Aorta (tissue), 5 donors: ENCODE data around the gene AHRR. TPM values are rescaled to one million over a fixed set of nuclear protein-coding genes. Genes with fewer than 3 reads are reported as not detected.
"Not testable (repeated sequence)": the region's sequence is repeated elsewhere in the genome, so short reads cannot be mapped to it uniquely, and the experiment has no call there.

Source experiments
- ATAC-seq: fragments of 200-7000 bp; cut with Tn5 transposase; one replicate; pipeline ENCODE4 v1.9.1; 2022; ENCODE audit warnings: moderate library complexity; ENCODE audit not compliant: low FRiP score
- DNase-seq, 2 donors: peaks; one replicate each; pipeline ENCODE4 v3.0.0-alpha.2; 2020
- H3K27ac ChIP-seq, 2 donors: one replicate each; pipeline ENCODE4 v1.5.1; 2013; ENCODE audit warnings: low read length in 2 of 2, mild to moderate bottlenecking in 2 of 2, moderate library complexity in 2 of 2, control low read depth in 1 of 2, inconsistent platforms in 1 of 2, low read depth in 1 of 2
- H3K27me3 ChIP-seq, 2 donors: one replicate each; pipeline ENCODE4 v1.6.1; 2013; ENCODE audit warnings: control low read depth in 1 of 2, low read length in 1 of 2, mild to moderate bottlenecking in 1 of 2, moderate library complexity in 1 of 2; ENCODE audit not compliant: insufficient read depth in 2 of 2, control insufficient read depth in 1 of 2
- H3K36me3 ChIP-seq, 2 donors: one replicate each; pipeline ENCODE4 v1.6.1; 2013; ENCODE audit warnings: control low read depth in 1 of 2, low read length in 1 of 2, mild to moderate bottlenecking in 1 of 2; ENCODE audit not compliant: insufficient read depth in 2 of 2, control insufficient read depth in 1 of 2
- H3K4me1 ChIP-seq, 2 donors: one replicate each; pipeline ENCODE4 v1.6.1; 2013; ENCODE audit warnings: low read length in 2 of 2, control low read depth in 1 of 2, mild to moderate bottlenecking in 1 of 2, moderate library complexity in 1 of 2; ENCODE audit not compliant: insufficient read depth in 2 of 2, control insufficient read depth in 1 of 2
- H3K4me3 ChIP-seq, 2 donors: one replicate each; pipeline ENCODE4 v1.5.1; 2013; ENCODE audit warnings: low read length in 2 of 2, control low read depth in 1 of 2, mild to moderate bottlenecking in 1 of 2
- H3K9me3 ChIP-seq: one replicate; pipeline ENCODE4 v1.6.1; 2013; ENCODE audit warnings: mild to moderate bottlenecking, low read length; ENCODE audit not compliant: control insufficient read depth
- WGBS, 2 donors: extraction: QIAGEN DNeasy Blood & Tissue Kit; methylation state at CpG; one replicate each; pipeline ENCODE4 v1.1.7; 2013; 5-methylcytosine and 5-hydroxymethylcytosine counted together
- intact Hi-C, 2 donors: fragments of 100-400 bp; cut with DNase I; formaldehyde crosslinking; loops; one replicate each; pipeline versions ENCODE4 v1.14.2 to v1.15.0; 2022
- polyA plus RNA-seq, 2 donors: library from polyadenylated mRNA; stranded (reverse); fragments of 200-250 nt; gene quantifications; one replicate each; pipeline ENCODE4 v1.2.3, GENCODE V29; 2013
- total RNA-seq, 2 donors: library from RNA; stranded (reverse); fragmentation: NEBNext Ultra II Directional; extraction: Animal tissue kit (Norgen Biotek cat#: 25700); gene quantifications; one replicate each; pipeline ENCODE4 v1.2.1, GENCODE V29; 2021
- donor health status: healthy with polysubstance abuse.
- donor health status: Bipolar disorder and iron deficiency.
- donor health status: DM: no; HTN: no; CAD: no.
- donor health status: DM: no; HTN: no; CAD: no.
- donor health status: DM: yes; HTN: yes; CAD: no.

AHRR gene
- total and polyA plus RNA-seq, 4 donors = 0.13 to 3.8 (median 1.7) TPM

DNA sequence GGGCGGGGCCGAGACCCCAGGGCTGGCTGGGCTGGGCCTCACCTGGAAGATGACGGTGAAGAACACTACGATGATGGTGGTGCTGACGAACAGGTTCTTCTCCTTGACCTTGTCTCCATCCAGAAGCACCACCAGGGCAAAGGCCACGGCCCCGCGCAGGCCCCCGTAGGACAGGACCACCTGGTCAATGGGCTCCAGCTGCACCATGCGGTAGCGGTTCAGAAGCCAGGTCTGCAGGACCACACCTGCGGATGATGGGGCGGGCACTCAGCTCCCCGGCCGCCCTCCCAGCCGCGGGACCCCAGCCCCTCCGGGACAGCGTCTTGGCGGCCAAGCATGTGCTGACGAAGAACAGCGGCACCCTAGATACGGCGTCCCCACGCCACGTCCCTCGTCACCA, 161.0 kb downstream of the AHRR start:
- H3K27me3 ChIP-seq = no peaks in the 10 kb centered on the region
- intact Hi-C loops = no loop called here

DNA sequence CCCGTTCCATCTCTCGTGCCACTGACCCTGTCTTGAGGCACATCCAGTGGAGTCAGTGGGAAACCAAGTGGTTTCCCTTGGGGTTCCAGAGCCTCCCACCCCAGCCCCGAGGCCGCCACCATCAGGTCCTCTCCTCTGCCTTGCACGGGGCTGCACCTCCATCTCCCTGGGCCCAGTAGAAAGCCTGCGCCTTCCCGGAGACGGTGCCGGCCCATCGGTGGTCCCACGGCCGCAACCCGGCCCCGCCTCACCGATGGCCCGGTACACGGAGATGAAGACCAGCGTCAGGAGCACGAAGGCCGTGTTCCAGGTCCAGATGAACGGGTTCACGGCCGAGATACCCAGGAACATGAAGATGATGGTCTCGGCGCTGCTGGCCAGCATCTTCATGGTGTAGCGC, 161.5 kb downstream of the AHRR start:
- DNase-seq = no peak
- intact Hi-C loops = no loop called here
- Histone ChIP-seq H3K4me1 (no peaks in the 10 kb centered on the region), H3K4me3 (no peak overlapping the region), H3K27ac (no peak overlapping the region), H3K36me3 (no peaks in the 10 kb centered on the region), H3K27me3 (no peaks in the 10 kb centered on the region), H3K9me3 (no peaks in the 10 kb centered on the region)
- no peak for ATAC-seq
- WGBS, 2 donors = 92% methylated on average over 26 of the region's 26 CpGs

More for the DNA sequence above, 161.0 kb downstream of the AHRR start:
- Histone ChIP-seq H3K4me3 (no peak overlapping the region), H3K36me3 (no peaks in the 10 kb centered on the region), H3K27ac (no peak overlapping the region), H3K4me1 (no peaks in the 10 kb centered on the region), H3K9me3 (no peaks in the 10 kb centered on the region)
- DNase-seq (no peak), ATAC-seq (no peak)
- WGBS, 2 donors = 92 to 94% methylated on average over 27 of the region's 27 CpGs

DNA sequence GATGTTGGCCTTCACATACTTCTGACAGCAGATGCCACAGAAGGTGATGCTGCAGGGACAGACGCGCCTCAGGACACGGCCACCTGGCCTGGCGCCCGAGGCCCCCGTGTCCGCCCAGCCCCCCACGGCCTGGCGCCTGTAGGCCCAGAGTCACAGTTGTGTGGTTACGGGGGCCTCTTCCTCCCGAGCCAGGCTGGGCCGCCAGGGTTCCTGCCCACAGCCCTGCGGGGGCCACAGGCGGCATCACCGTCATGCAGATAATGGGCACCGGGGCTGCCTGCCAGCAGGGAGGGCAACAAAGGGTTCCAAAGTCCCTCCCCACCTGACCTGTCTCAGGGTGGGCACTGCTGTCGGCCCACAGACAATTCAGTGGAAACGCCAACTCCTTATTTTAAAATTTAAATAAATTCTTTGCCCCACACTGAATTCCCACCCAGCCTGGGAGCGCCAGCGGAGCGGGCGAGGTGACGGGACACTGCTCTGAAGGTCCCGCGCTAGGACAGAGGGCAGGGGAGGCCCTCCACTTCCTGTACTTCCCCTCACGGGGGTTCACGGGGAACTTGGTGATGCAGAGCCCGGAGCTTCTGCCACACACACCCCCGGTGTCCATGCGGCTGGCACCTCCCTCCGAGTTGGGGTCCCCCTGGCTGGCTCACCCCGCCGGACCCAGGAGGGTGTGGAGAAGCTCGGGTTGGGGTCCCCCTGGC, 162.1 kb downstream of the AHRR start:
- WGBS, 2 donors = 87 to 88% methylated on average over 33 to 34 of the region's 34 CpGs
- Histone ChIP-seq H3K36me3 (no peaks in the 10 kb centered on the region), H3K4me3 (no peak overlapping the region), H3K27me3 (no peaks in the 10 kb centered on the region), H3K27ac (no peak overlapping the region), H3K4me1 (no peaks in the 10 kb centered on the region), H3K9me3 (no peaks in the 10 kb centered on the region)
- ATAC-seq (no peak), DNase-seq (no peak)
- intact Hi-C loops = no loop called here

DNA sequence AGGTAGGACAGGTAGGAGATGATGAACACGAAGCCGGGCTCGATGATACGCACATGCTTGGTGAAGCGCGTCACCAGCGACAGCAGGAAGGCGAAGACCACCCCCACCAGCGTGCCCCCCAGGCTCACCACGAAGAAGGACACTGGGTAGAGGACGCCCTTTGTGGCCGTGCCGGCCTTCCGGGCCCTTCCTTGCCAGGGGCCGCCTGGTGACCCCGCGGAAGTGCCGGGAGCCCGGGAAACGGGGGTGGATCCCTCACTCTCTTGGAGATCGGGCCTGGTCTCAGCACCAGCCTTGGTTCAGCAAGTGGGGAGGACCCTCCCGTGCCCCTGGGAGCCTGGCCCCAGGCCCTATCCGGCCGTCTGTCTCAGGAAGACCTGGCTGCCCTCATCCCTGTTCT, 163.0 kb downstream of the AHRR start:
- H3K4me3 ChIP-seq = no peak overlapping the region
- DNase-seq (no peak), ATAC-seq (no peak)
- no peaks in the 10 kb centered on the region for H3K4me1 ChIP-seq
- H3K9me3 ChIP-seq = no peaks in the 10 kb centered on the region
- no peaks in the 10 kb centered on the region for H3K36me3 ChIP-seq
- no peaks in the 10 kb centered on the region for H3K27me3 ChIP-seq
- no peak overlapping the region for H3K27ac ChIP-seq
- intact Hi-C loops = no loop called here
- 90 to 91% methylated on average over 24 of the region's 24 CpGs for WGBS, 2 donors

DNA sequence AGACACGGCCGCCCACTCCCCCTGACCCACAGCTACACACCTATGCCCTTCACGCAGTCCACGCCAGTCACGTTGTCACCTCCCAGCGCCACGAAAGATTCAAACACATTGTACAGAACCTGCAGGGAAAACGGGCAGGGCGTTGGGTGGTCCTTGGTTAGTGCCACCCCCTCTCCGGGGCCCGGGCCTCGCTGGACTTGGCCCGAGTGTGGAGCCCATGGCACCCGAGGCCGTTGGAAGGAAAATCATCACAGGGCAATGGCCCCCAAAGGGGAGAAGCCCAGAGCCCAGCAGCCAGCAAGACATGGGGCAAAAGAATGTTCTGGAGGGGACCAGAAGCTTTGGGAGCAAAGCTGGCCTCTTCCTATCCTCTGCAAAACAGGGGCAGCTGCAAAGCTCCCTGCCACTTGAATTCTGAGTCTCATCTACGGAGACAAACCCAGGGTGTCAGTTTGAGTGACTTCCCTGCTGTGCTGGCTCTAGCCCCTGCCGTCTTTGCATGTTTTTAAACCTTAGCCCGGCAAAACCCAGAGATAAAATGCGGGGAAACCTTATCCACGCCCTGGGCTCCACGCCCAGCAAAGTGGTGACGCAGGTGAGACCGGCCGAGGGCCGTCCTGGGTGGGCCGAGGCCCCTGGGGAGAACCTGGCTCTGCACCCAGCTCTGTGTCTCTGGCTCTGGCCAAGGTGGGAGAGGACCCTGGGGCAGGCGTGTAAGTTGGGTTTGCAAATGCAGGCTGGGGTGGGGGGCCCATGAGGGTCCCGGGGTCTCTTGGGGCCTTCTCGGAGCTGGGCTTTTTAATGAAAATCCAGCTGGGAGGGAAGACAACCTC, 163.8 kb downstream of the AHRR start:
- ATAC-seq (no peak), DNase-seq (no peak)
- no peak overlapping the region for H3K27ac ChIP-seq
- H3K27me3 ChIP-seq = no peaks in the 10 kb centered on the region
- no peak overlapping the region for H3K4me3 ChIP-seq
- H3K4me1 ChIP-seq = no peaks in the 10 kb centered on the region
- 65% methylated on average over 29 of the region's 29 CpGs for WGBS, 2 donors
- intact Hi-C loops = no loop called here
- H3K9me3 ChIP-seq = no peaks in the 10 kb centered on the region
- H3K36me3 ChIP-seq = no peaks in the 10 kb centered on the region

DNA sequence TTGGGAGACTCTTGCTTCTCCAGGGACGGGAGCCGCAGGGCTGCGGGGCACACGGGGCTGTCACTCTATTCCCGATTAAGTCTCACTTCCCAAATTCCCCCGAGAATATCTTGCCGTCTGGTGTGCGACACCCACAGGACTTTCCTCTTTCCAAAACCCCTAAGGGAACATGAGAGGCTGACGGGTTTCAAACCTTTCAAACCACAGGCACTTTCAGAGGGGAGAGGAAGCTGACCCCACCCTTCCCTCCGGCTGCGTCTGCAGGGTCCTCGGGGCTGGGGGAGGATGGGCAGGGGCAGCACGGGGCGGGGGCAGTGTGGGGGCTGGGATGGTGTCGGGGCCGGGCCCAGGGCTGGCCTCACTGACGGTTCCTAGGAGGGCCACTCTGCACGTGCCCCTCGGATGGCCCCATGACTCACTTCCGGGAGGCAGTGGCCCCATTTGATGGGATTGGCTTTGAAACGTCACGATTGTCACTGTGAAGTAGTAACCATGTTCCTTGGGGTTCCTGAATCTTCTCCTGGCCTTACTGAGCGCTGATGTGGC, 164.5 kb downstream of the AHRR start:
- no peaks in the 10 kb centered on the region for H3K27me3 ChIP-seq
- WGBS, 2 donors = 40 to 41% methylated on average over 23 of the region's 23 CpGs

DNA sequence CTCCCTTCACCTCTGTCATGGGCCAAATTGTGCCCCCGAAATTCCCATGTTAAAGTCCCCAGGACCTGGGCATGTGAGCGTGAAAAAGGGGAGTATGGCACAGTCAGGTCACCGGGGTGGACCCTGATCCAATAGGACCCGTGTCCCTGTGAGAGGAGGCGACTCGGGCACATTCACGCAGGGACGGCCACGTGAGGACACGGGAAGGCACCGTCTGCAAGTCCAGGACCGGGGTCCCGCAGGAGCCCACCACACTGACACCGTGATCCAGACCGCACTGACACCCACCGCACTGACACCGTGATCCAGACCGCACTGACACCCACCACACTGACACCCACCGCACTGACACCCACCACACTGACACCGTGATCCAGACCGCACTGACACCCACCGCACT, 165.1 kb downstream of the AHRR start:
- DNase-seq, H3K9me3 ChIP-seq, H3K36me3 ChIP-seq, H3K4me3 ChIP-seq, H3K27me3 ChIP-seq, H3K27ac ChIP-seq, H3K4me1 ChIP-seq, ATAC-seq, intact Hi-C loops: not testable (repeated sequence)
- WGBS, 2 donors = 86 to 90% methylated on average over 15 to 18 of the region's 22 CpGs

More for the DNA sequence above, 164.5 kb downstream of the AHRR start:
- Histone ChIP-seq H3K9me3 (no peaks in the 10 kb centered on the region), H3K4me3 (no peak overlapping the region), H3K27ac (no peak overlapping the region), H3K36me3 (no peaks in the 10 kb centered on the region), H3K4me1 (no peaks in the 10 kb centered on the region)
- ATAC-seq (no peak), DNase-seq (no peak)
- intact Hi-C loops = no loop called here
